HEK293 (cell line): ENCODE measurements around the gene TFAP2C.

Experiments used
- CTCF ChIA-PET: fragments of 350-600 bp; formaldehyde crosslinking; extraction: SDS; loops from one replicate; lab custom pipeline; 2021; ENCODE audit warnings: antibody characterized with exemption; lab: Yijun Ruan, JAX
- POLR2A ChIA-PET: fragments of 300-600 bp; formaldehyde crosslinking; extraction: SDS; loops from one replicate; lab custom pipeline; 2020; ENCODE audit warnings: antibody characterized with exemption, inconsistent platforms; lab: Yijun Ruan, JAX
- H3K27ac ChIP-seq: fragments of 200-500 bp; sonication (Bioruptor generic); 2 replicates; pipeline ENCODE4 v1.5.1; 2014; ENCODE audit warnings: low read depth, low read length, control low read depth, inconsistent platforms; ENCODE audit errors: extremely low read depth
- H3K36me3 ChIP-seq, 2 experiments: fragments of 200-500 bp in 1 of 2; sonication (Bioruptor generic) in 1 of 2; 1 replicate in 1 of 2; 2 replicates in 1 of 2; pipeline ENCODE4 v1.5.1; 2014 to 2017; ENCODE audit warnings: inconsistent platforms in 2 of 2, low read length in 2 of 2; ENCODE audit not compliant: control insufficient read depth in 2 of 2, insufficient read depth in 1 of 2
- H3K4me1 ChIP-seq: fragments of 200-500 bp; sonication (Bioruptor generic); 2 replicates; pipeline ENCODE4 v1.5.1; 2014; ENCODE audit warnings: mild to moderate bottlenecking, low read length, inconsistent platforms; ENCODE audit not compliant: control insufficient read depth, insufficient read depth
- H3K4me3 ChIP-seq: 2 replicates; pipeline ENCODE4 v1.5.1; 2011; ENCODE audit warnings: low read depth, mild to moderate bottlenecking, control low read depth, low read length, moderate library complexity
- H3K9me3 ChIP-seq: fragments of 200-500 bp; sonication (Bioruptor generic); 2 replicates; pipeline ENCODE4 v1.5.1; 2014; ENCODE audit warnings: low read depth, low read length, inconsistent platforms; ENCODE audit not compliant: control insufficient read depth, insufficient read depth
- EGR2 ChIP-seq: fragments of 450-650 bp; formaldehyde crosslinking; IDR thresholded peaks from 2 replicates; pipeline ENCODE4 v1.5.1; 2016; ENCODE audit warnings: low read depth, missing biosample characterization, missing genetic modification characterization
- GLI4 ChIP-seq: fragments of 450-650 bp; formaldehyde crosslinking; IDR thresholded peaks from 2 replicates; pipeline ENCODE4 v1.5.1; 2016; ENCODE audit warnings: missing biosample characterization, missing genetic modification characterization
- GLIS1 ChIP-seq: fragments of 450-650 bp; formaldehyde crosslinking; IDR thresholded peaks from 2 replicates; pipeline ENCODE4 v1.5.1; 2016; ENCODE audit warnings: missing biosample characterization, missing genetic modification characterization
- HOXA7 ChIP-seq: sonication (generic); formaldehyde crosslinking; IDR thresholded peaks from 2 replicates; pipeline ENCODE4 v1.8.1; 2022; ENCODE audit warnings: missing genetic modification reagents, borderline replicate concordance
- KLF10 ChIP-seq: fragments of 450-650 bp; IDR thresholded peaks from 2 replicates; pipeline ENCODE4 v1.5.1; 2018; ENCODE audit warnings: missing biosample characterization, mild to moderate bottlenecking, missing genetic modification characterization
- KLF16 ChIP-seq: fragments of 450-650 bp; formaldehyde crosslinking; IDR thresholded peaks from 2 replicates; pipeline ENCODE4 v1.5.1; 2017; ENCODE audit warnings: missing biosample characterization, missing genetic modification characterization
- KLF17 ChIP-seq: fragments of 450-650 bp; formaldehyde crosslinking; IDR thresholded peaks from 2 replicates; pipeline ENCODE4 v1.5.1; 2016; ENCODE audit warnings: missing biosample characterization, missing genetic modification characterization
- OSR2 ChIP-seq: fragments of 450-650 bp; formaldehyde crosslinking; IDR thresholded peaks from 2 replicates; pipeline ENCODE4 v1.5.1; 2016; ENCODE audit warnings: missing biosample characterization, missing genetic modification characterization
- OVOL3 ChIP-seq: fragments of 450-650 bp; formaldehyde crosslinking; IDR thresholded peaks from 2 replicates; pipeline ENCODE4 v1.5.1; 2016; ENCODE audit warnings: missing biosample characterization, missing genetic modification characterization
- REPIN1 ChIP-seq: fragments of 450-650 bp; formaldehyde crosslinking; IDR thresholded peaks from 2 replicates; pipeline ENCODE4 v1.5.1; 2017; ENCODE audit warnings: missing biosample characterization, missing genetic modification characterization, low read depth
- SCRT1 ChIP-seq: fragments of 450-650 bp; formaldehyde crosslinking; IDR thresholded peaks from 2 replicates; pipeline ENCODE4 v1.5.1; 2016; ENCODE audit warnings: missing biosample characterization, missing genetic modification characterization, borderline replicate concordance
- SP7 ChIP-seq: fragments of 450-650 bp; formaldehyde crosslinking; IDR thresholded peaks from 2 replicates; pipeline ENCODE4 v1.5.1; 2016; ENCODE audit warnings: missing biosample characterization, missing genetic modification characterization
- TSHZ1 ChIP-seq: fragments of 450-650 bp; formaldehyde crosslinking; IDR thresholded peaks from 2 replicates; pipeline ENCODE4 v1.5.1; 2016; ENCODE audit warnings: missing biosample characterization, missing genetic modification characterization, borderline replicate concordance
- ZBTB26 ChIP-seq: fragments of 450-650 bp; formaldehyde crosslinking; optimal IDR thresholded peaks from 2 replicates; pipeline ENCODE3; 2016; ENCODE audit warnings: missing biosample characterization, mild to moderate bottlenecking, missing genetic modification characterization
- ZBTB8A ChIP-seq: fragments of 450-650 bp; formaldehyde crosslinking; IDR thresholded peaks from 2 replicates; pipeline ENCODE4 v1.5.1; 2016; ENCODE audit warnings: missing biosample characterization, missing genetic modification characterization
- ZNF175 ChIP-seq: fragments of 450-650 bp; formaldehyde crosslinking; IDR thresholded peaks from 2 replicates; pipeline ENCODE4 v1.5.1; 2016; ENCODE audit warnings: missing biosample characterization, missing genetic modification characterization
- ZNF23 ChIP-seq: fragments of 450-650 bp; formaldehyde crosslinking; IDR thresholded peaks from 2 replicates; pipeline ENCODE4 v1.5.1; 2016; ENCODE audit warnings: missing biosample characterization, missing genetic modification characterization, borderline replicate concordance
- ZNF350 ChIP-seq: fragments of 450-650 bp; formaldehyde crosslinking; IDR thresholded peaks from 2 replicates; pipeline ENCODE4 v1.5.0; 2017; ENCODE audit warnings: missing biosample characterization, mild to moderate bottlenecking, missing genetic modification characterization
- ZNF354C ChIP-seq: fragments of 450-650 bp; formaldehyde crosslinking; IDR thresholded peaks from 2 replicates; pipeline ENCODE4 v1.5.1; 2016; ENCODE audit warnings: missing biosample characterization, missing genetic modification characterization, low read depth, borderline replicate concordance
- ZNF366 ChIP-seq: fragments of 450-650 bp; formaldehyde crosslinking; conservative IDR thresholded peaks from 2 replicates; pipeline ENCODE4 v1.5.1; 2016; ENCODE audit warnings: missing biosample characterization, missing genetic modification characterization
- ZNF501 ChIP-seq: fragments of 450-650 bp; formaldehyde crosslinking; IDR thresholded peaks from 2 replicates; pipeline ENCODE4 v1.5.1; 2016; ENCODE audit warnings: missing biosample characterization, missing genetic modification characterization
- ZNF514 ChIP-seq: fragments of 450-650 bp; formaldehyde crosslinking; IDR thresholded peaks from 2 replicates; pipeline ENCODE4 v1.5.1; 2016; ENCODE audit warnings: missing biosample characterization, missing genetic modification characterization
- ZNF521 ChIP-seq: fragments of 450-650 bp; formaldehyde crosslinking; IDR thresholded peaks from 2 replicates; pipeline ENCODE4 v1.5.1; 2017; ENCODE audit warnings: missing biosample characterization, mild to moderate bottlenecking, missing genetic modification characterization
- ZNF548 ChIP-seq: fragments of 450-650 bp; formaldehyde crosslinking; IDR thresholded peaks from 2 replicates; pipeline ENCODE4 v1.5.1; 2016; ENCODE audit warnings: missing biosample characterization, missing genetic modification characterization
- ZNF692 ChIP-seq: fragments of 450-650 bp; formaldehyde crosslinking; IDR thresholded peaks from 2 replicates; pipeline ENCODE4 v1.5.1; 2016; ENCODE audit warnings: missing biosample characterization, missing genetic modification characterization
- ZNF707 ChIP-seq: fragments of 450-650 bp; formaldehyde crosslinking; IDR thresholded peaks from 2 replicates; pipeline ENCODE4 v1.5.1; 2016; ENCODE audit warnings: missing biosample characterization, missing genetic modification characterization
- ZSCAN16 ChIP-seq: fragments of 450-650 bp; formaldehyde crosslinking; IDR thresholded peaks from 2 replicates; pipeline ENCODE4 v1.5.1; 2016; ENCODE audit warnings: missing biosample characterization, missing genetic modification characterization

Gene TFAP2C

GRCh38 chr20:56606174-56606945 lies 22.7 kb upstream of the TFAP2C start:
- Histone ChIP-seq H3K4me3 (no peak overlapping the region), H3K9me3 (no peaks in the 10 kb centered on the region), H3K36me3 (no peaks in the 10 kb centered on the region), H3K27ac (no peak overlapping the region), H3K4me1 (no peaks in the 10 kb centered on the region)
- ChIA-PET POLR2A (no interaction called here), CTCF (interaction anchor here (0.6 to 1.4 kb wide), 6 partner anchors 23 to 455 kb away, joined by 3 to 6 read pairs (median 4); partner anchors contain the start of gene TFAP2C)
- TF ChIP-seq SP7 (tag by site-specific recombination) (no peak), KLF16 (tag by site-specific recombination) (no peak), TSHZ1 (tag by site-specific recombination) (no peak), ZBTB8A (tag by site-specific recombination) (no peak), OSR2 (tag by site-specific recombination) (no peak), ZSCAN16 (tag by site-specific recombination) (no peak), ZBTB26 (no peak), ZNF501 (no peak)

- H3K4me3 ChIP-seq: no peak overlapping the region
- H3K4me1 ChIP-seq: no peaks in the 10 kb centered on the region
- no peaks in the 10 kb centered on the region for H3K9me3 ChIP-seq
- ChIA-PET CTCF (interaction anchor here (0.8 kb wide), 1 partner anchor 239 kb away, joined by 4 read pairs; no protein-coding TSS in a partner anchor), POLR2A (no interaction called here)
- no peak for TF ChIP-seq ZNF354C
- TF ChIP-seq OVOL3 (tag by site-specific recombination): no peak
- no peak for TF ChIP-seq ZNF521
- no peak for TF ChIP-seq ZNF350
- no peak for TF ChIP-seq GLI4 (tag by site-specific recombination)
- no peak for TF ChIP-seq ZNF692
- no peak for TF ChIP-seq ZNF175
- no peak for TF ChIP-seq ZNF707 (tag by site-specific recombination)
- TF ChIP-seq ZNF366 (tag by site-specific recombination): no peak
- no peak for TF ChIP-seq EGR2 (tag by site-specific recombination)
- TF ChIP-seq KLF10 (tag by site-specific recombination): no peak
- TF ChIP-seq KLF17 (tag by site-specific recombination): no peak
- TF ChIP-seq ZNF514: no peak
- no peak for TF ChIP-seq GLIS1 (tag by site-specific recombination)
- no peak for TF ChIP-seq ZNF548
- TF ChIP-seq SCRT1 (tag by site-specific recombination): no peak
- no peak for TF ChIP-seq REPIN1 (tag by site-specific recombination)
- no peak for TF ChIP-seq ZNF23
- no peak for TF ChIP-seq HOXA7 (CRISPR knock-in tag)
- H3K36me3 ChIP-seq: no peaks in the 10 kb centered on the region
- no peak overlapping the region for H3K27ac ChIP-seq
Measured at GRCh38 chr20:56607061-56607704, 21.9 kb upstream of the TFAP2C start.
